NOMO-1 treated with dmso at 0.1 percent for 144 hours (cell line): Measurements from ENCODE around the gene KLHL14.
"Not testable (repeated sequence)": the region's sequence is repeated elsewhere in the genome, so short reads cannot be mapped to it uniquely, and the experiment has no call there.

Experiments used
- DNase-seq: peaks from one replicate; lab custom pipeline; 2025; ENCODE audit not compliant: unreplicated experiment; lab: John Stamatoyannopoulos, UW

The KLHL14 gene

GRCh38 chr18:32772581-32773381, at the start of gene KLHL14:
TSS of gene KLHL14 (minus strand) at chr18:32773023. CDS start at chr18:32770591, 2,432 bp downstream.
- DNase-seq: no peak

- DNase-seq: no peak
Measured at GRCh38 chr18:32822197-32822596, 49.4 kb upstream of the KLHL14 start.

- DNase-seq: no peak
Measured at GRCh38 chr18:32815881-32816280, 43.1 kb upstream of the KLHL14 start.

GRCh38 chr18:32812342-32812741, 39.5 kb upstream of the KLHL14 start:
- no peak for DNase-seq

GRCh38 chr18:32810314-32810713, 37.5 kb upstream of the KLHL14 start:
- no peak for DNase-seq

GRCh38 chr18:32805354-32805753, 32.5 kb upstream of the KLHL14 start:
- no peak for DNase-seq

- no peak for DNase-seq
Measured at GRCh38 chr18:32804134-32804888, 31.5 kb upstream of the KLHL14 start.

- no peak for DNase-seq
Measured at GRCh38 chr18:32803568-32803967, 30.7 kb upstream of the KLHL14 start.

GRCh38 chr18:32802591-32803451, 30.0 kb upstream of the KLHL14 start:
- no peak for DNase-seq

GRCh38 chr18:32801228-32801627, 28.4 kb upstream of the KLHL14 start:
- DNase-seq: no peak

GRCh38 chr18:32798209-32798960, 25.6 kb upstream of the KLHL14 start:
- DNase-seq: no peak

- DNase-seq: not testable (repeated sequence)
Measured at GRCh38 chr18:32794667-32795066, 21.8 kb upstream of the KLHL14 start.

GRCh38 chr18:32779010-32779409, 6.2 kb upstream of the KLHL14 start:
- DNase-seq: no peak

- no peak for DNase-seq
Measured at GRCh38 chr18:32777049-32777448, 4.2 kb upstream of the KLHL14 start.

- no peak for DNase-seq
Measured at GRCh38 chr18:32776561-32776960, 3.7 kb upstream of the KLHL14 start.

- DNase-seq: no peak
Measured at GRCh38 chr18:32775628-32776027, 2.8 kb upstream of the KLHL14 start.

GRCh38 chr18:32773382-32773712, 524 bp upstream of the KLHL14 start:
- no peak for DNase-seq

- DNase-seq: no peak
Measured at GRCh38 chr18:32771871-32772580, 797 bp downstream of the KLHL14 start.

- DNase-seq: no peak
Measured at GRCh38 chr18:32771169-32771751, 1.6 kb downstream of the KLHL14 start.

- DNase-seq: no peak
Measured at GRCh38 chr18:32770666-32771168, 2.1 kb downstream of the KLHL14 start.
